DND-41 (cell line): ENCODE results near the gene CHSY3.

Experiments
- EZH2 ChIP-seq: IDR thresholded peaks from 3 replicates; pipeline ENCODE4 v1.6.1; 2012; ENCODE audit warnings: borderline replicate concordance, low read depth, mild to moderate bottlenecking, moderate library complexity, low read length, inconsistent platforms; ENCODE audit not compliant: severe bottlenecking
- TF ChIP-seq, protein P1 (sequence below): IDR thresholded peaks from 2 replicates; pipeline ENCODE4 v1.5.1; 2012; ENCODE audit warnings: borderline replicate concordance, low read length, moderate library complexity, mild to moderate bottlenecking; ENCODE audit not compliant: poor library complexity, severe bottlenecking; ENCODE audit errors: extremely low read depth

DNA sequence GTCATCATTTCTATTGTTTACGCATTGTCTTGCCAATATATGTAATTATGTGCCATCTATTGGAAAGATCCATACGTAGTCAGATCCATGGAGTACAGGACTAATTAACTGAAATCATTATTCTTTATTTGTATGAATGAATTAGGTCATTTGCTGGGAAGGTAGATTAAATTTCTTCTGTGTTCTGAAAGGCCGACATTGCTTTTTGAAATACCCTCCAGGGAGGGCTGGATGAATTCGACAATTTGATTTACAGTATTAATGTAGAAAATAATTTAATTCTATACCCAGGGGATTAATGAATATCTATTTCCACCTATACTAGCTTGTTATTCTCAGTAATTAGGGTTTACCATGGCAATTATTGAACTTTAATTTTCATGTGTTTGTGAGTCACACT is 117.6 kb downstream of the CHSY3 start:
- TF ChIP-seq, protein P1, sequence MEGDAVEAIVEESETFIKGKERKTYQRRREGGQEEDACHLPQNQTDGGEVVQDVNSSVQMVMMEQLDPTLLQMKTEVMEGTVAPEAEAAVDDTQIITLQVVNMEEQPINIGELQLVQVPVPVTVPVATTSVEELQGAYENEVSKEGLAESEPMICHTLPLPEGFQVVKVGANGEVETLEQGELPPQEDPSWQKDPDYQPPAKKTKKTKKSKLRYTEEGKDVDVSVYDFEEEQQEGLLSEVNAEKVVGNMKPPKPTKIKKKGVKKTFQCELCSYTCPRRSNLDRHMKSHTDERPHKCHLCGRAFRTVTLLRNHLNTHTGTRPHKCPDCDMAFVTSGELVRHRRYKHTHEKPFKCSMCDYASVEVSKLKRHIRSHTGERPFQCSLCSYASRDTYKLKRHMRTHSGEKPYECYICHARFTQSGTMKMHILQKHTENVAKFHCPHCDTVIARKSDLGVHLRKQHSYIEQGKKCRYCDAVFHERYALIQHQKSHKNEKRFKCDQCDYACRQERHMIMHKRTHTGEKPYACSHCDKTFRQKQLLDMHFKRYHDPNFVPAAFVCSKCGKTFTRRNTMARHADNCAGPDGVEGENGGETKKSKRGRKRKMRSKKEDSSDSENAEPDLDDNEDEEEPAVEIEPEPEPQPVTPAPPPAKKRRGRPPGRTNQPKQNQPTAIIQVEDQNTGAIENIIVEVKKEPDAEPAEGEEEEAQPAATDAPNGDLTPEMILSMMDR, result no peak
- no peak for TF ChIP-seq EZH2
